OCI-LY3 (cell line): ENCODE results near the gene CHCHD1.

ENCODE experiments used
- H2AFZ ChIP-seq: fragments of 200-600, 300-600 bp; shearing (Covaris generic); 2 replicates; pipeline ENCODE4 v1.6.0; 2014; ENCODE audit warnings: antibody characterized with exemption, low read depth, low read length
- H3K27ac ChIP-seq: fragments of 200-600, 300-600 bp; sonication (generic); 2 replicates; pipeline ENCODE4 v1.5.1; 2014; ENCODE audit warnings: mild to moderate bottlenecking, low read length, moderate library complexity, mixed read lengths
- H3K27me3 ChIP-seq: fragments of 200-600, 300-600 bp; sonication (generic); 2 replicates; pipeline ENCODE4 v1.6.1; 2014; ENCODE audit warnings: low read depth, low read length, mixed read lengths
- H3K36me3 ChIP-seq: fragments of 200-600, 300-600 bp; sonication (generic); replicated peaks from 2 replicates; pipeline ENCODE3; 2014; ENCODE audit warnings: low read depth, low read length, mixed read lengths
- H3K4me1 ChIP-seq: fragments of 300-600, 200-600 bp; sonication (generic); 2 replicates; pipeline ENCODE4 v1.6.1; 2014; ENCODE audit warnings: low read length, mixed read lengths
- H3K4me2 ChIP-seq: fragments of 200-600, 300-600 bp; sonication (generic); 2 replicates; pipeline ENCODE4 v1.6.1; 2014; ENCODE audit warnings: low read length, mixed read lengths
- H3K4me3 ChIP-seq: fragments of 300-600, 200-600 bp; sonication (generic); 2 replicates; pipeline ENCODE4 v1.5.1; 2014; ENCODE audit warnings: antibody characterized with exemption, mild to moderate bottlenecking, low read length, moderate library complexity
- H3K79me2 ChIP-seq: fragments of 300-600, 200-600 bp; shearing (Covaris generic); 2 replicates; pipeline ENCODE4 v1.6.1; 2014; ENCODE audit warnings: mild to moderate bottlenecking, low read length, mixed read lengths
- H3K9ac ChIP-seq: fragments of 300-600, 200-600 bp; shearing (Covaris generic); 2 replicates; pipeline ENCODE4 v1.6.0; 2014; ENCODE audit warnings: mild to moderate bottlenecking, low read length, moderate library complexity
- H3K9me3 ChIP-seq: fragments of 200-600, 300-600 bp; shearing (Covaris generic); 2 replicates; pipeline ENCODE4 v1.6.1; 2014; ENCODE audit warnings: low read length, mixed read lengths; ENCODE audit not compliant: insufficient read depth
- H4K20me1 ChIP-seq: fragments of 200-600, 300-600 bp; sonication (generic); 2 replicates; pipeline ENCODE4 v1.6.1; 2016; ENCODE audit warnings: low read length, mixed read lengths; ENCODE audit not compliant: insufficient read depth
- EZH2phosphoT487 ChIP-seq: fragments of 200-600 bp; shearing (Covaris generic); IDR thresholded peaks from 2 replicates; pipeline ENCODE4 v1.6.1; 2018; ENCODE audit warnings: antibody characterized with exemption, mixed run types, low read depth
- TF ChIP-seq, protein P1 (sequence below): fragments of 200-600, 300-600 bp; sonication (generic); IDR thresholded peaks from 2 replicates; pipeline ENCODE4 v1.5.1; 2014; ENCODE audit warnings: antibody characterized with exemption, low read length, low read depth

Gene CHCHD1

GRCh38 chr10:73781879-73782748 lies at the start of gene CHCHD1:
Gene CHCHD1 (plus strand): TSS chr10:73782048. CDS start chr10:73782076, 28 bp downstream.
- H3K4me1 ChIP-seq = peaks cover 30% of the 10 kb centered on the region
- peak within 1 kb of the TSS; percentile 97 for H3K4me3 ChIP-seq
- no peaks in the 10 kb centered on the region for H4K20me1 ChIP-seq
- H2AFZ ChIP-seq = peak within 1 kb of the TSS; percentile 58; the same call in 1 of the 2 replicates
- H3K9me3 ChIP-seq = no peaks in the 10 kb centered on the region
- H3K27me3 ChIP-seq = no peaks in the 10 kb centered on the region
- TF ChIP-seq, protein P1, sequence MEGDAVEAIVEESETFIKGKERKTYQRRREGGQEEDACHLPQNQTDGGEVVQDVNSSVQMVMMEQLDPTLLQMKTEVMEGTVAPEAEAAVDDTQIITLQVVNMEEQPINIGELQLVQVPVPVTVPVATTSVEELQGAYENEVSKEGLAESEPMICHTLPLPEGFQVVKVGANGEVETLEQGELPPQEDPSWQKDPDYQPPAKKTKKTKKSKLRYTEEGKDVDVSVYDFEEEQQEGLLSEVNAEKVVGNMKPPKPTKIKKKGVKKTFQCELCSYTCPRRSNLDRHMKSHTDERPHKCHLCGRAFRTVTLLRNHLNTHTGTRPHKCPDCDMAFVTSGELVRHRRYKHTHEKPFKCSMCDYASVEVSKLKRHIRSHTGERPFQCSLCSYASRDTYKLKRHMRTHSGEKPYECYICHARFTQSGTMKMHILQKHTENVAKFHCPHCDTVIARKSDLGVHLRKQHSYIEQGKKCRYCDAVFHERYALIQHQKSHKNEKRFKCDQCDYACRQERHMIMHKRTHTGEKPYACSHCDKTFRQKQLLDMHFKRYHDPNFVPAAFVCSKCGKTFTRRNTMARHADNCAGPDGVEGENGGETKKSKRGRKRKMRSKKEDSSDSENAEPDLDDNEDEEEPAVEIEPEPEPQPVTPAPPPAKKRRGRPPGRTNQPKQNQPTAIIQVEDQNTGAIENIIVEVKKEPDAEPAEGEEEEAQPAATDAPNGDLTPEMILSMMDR = no peak
- no peak for TF ChIP-seq EZH2phosphoT487
- peak within 1 kb of the TSS; percentile 93 for H3K4me2 ChIP-seq
- peaks cover 67% of the 10 kb centered on the region for H3K79me2 ChIP-seq
- H3K27ac ChIP-seq = peak within 1 kb of the TSS; percentile 51
- peak within 1 kb of the TSS; percentile 73 for H3K9ac ChIP-seq
- peaks cover 6% of the 10 kb centered on the region for H3K36me3 ChIP-seq

DNA sequence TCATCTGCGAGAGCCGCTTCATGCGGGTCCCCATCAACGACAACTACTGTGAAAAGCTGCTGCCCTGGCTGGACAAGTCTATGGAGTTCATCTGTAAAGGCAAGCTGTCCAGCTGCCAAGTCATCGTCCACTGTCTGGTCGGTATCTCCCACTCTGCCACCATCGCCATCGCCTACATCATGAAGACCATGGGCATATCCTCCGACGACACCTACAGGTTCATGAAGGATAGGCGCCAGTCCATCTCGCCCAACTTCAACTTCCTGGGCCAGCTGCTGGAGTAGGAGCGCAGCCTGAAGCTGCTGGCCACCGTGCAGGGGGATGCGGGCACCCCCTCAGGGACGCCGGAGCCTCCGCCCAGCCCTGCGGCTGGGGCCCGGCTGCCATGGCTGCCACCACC lies 49.4 kb upstream of the CHCHD1 start:
- H3K9ac ChIP-seq = no peak overlapping the region
- peaks cover 26% of the 10 kb centered on the region for H3K79me2 ChIP-seq
- no peak overlapping the region for H3K27ac ChIP-seq
- H3K36me3 ChIP-seq = no peaks in the 10 kb centered on the region
- H3K27me3 ChIP-seq = no peaks in the 10 kb centered on the region
- no peaks in the 10 kb centered on the region for H3K4me1 ChIP-seq
- no peak overlapping the region for H3K4me2 ChIP-seq
- H3K9me3 ChIP-seq = no peaks in the 10 kb centered on the region
- TF ChIP-seq EZH2phosphoT487 = no peak
- TF ChIP-seq, protein P1 = no peak
- no peak overlapping the region for H3K4me3 ChIP-seq
- H4K20me1 ChIP-seq = no peaks in the 10 kb centered on the region
- no peak overlapping the region for H2AFZ ChIP-seq

DNA sequence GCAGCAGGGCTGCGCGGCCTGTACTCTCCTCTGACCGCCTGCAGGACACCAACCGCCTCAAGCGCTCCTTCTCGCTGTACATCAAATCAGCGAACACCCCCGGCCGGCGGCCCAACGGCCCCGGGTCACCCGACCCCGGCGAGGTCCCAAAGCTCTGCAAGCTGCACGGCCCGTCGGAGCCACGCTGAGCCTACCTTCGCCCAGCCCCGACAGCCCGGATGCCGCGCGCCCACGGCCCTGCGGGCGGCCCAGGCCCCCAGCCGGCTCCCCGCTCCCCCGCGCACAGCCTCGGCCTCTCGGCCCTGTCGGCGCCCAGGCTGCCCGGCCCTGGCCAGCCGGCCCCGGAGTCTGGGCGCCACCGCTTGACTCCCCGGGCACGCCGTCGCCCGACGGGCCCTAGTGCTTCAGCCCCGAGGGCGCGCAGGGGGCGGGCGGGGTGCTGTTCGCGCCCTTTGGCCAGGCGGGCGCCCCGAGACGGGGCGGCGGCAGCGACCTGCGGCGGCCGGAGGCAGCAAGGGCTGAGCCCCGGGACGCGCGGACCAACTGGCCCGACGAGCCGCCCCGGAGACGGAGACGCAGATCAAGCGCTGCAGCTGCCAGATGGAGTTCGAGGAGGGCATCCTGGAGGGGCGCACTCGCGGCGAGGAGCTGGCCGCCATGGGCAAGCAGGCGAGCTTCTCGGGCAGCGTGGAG lies 48.8 kb upstream of the CHCHD1 start:
- H3K27me3 ChIP-seq = no peaks in the 10 kb centered on the region
- H3K79me2 ChIP-seq = peaks cover 26% of the 10 kb centered on the region
- no peak overlapping the region for H3K4me2 ChIP-seq
- no peaks in the 10 kb centered on the region for H3K9me3 ChIP-seq
- no peaks in the 10 kb centered on the region for H3K36me3 ChIP-seq
- H3K27ac ChIP-seq = no peak overlapping the region
- no peaks in the 10 kb centered on the region for H3K4me1 ChIP-seq
- H3K4me3 ChIP-seq = no peak overlapping the region
- no peak overlapping the region for H3K9ac ChIP-seq
- no peak overlapping the region for H2AFZ ChIP-seq
- H4K20me1 ChIP-seq = no peaks in the 10 kb centered on the region
- TF ChIP-seq, protein P1 = no peak
- no peak for TF ChIP-seq EZH2phosphoT487
